HL-60 (cell line): ENCODE results near the gene DNAJB4.

Source experiments
- DNase-seq, 2 experiments: peaks; one replicate each; pipeline ENCODE4 v3.0.0-alpha.2; 2010 to 2020; ENCODE audit warnings: low read depth in 1 of 2, low spot score in 1 of 2
- H3K27ac ChIP-seq: fragments of 250-450 bp; sonication (Bioruptor Pico); replicated peaks from 2 replicates; pipeline ENCODE4 v1.5.1; 2020; ENCODE audit warnings: mild to moderate bottlenecking, moderate library complexity
- H3K27me3 ChIP-seq: fragments of 250-450 bp; sonication (Bioruptor Pico); 2 replicates; pipeline ENCODE4 v1.5.1; 2021; ENCODE audit warnings: mild to moderate bottlenecking, moderate library complexity; ENCODE audit not compliant: insufficient read depth, poor library complexity, severe bottlenecking
- H3K4me3 ChIP-seq: replicated peaks from 2 replicates; pipeline ENCODE4 v1.5.1; 2011; ENCODE audit warnings: mild to moderate bottlenecking, control low read depth, low read length; ENCODE audit not compliant: insufficient read depth
- GABPA ChIP-seq: IDR thresholded peaks from 2 replicates; pipeline ENCODE4 v1.6.1; 2012; ENCODE audit warnings: low read depth
- POLR2AphosphoS5 ChIP-seq: IDR thresholded peaks from 2 replicates; pipeline ENCODE4 v1.6.1; 2012; ENCODE audit warnings: low read depth
- SPI1 ChIP-seq: IDR thresholded peaks from 2 replicates; pipeline ENCODE4 v1.6.1; 2012; ENCODE audit warnings: low read depth, mild to moderate bottlenecking, borderline replicate concordance
- TF ChIP-seq, protein P1 (sequence below): IDR thresholded peaks from one replicate; pipeline ENCODE4 v1.5.1; 2011; ENCODE audit warnings: low read length, control low read depth, inconsistent platforms; ENCODE audit not compliant: insufficient read depth
- TF ChIP-seq, protein P2 (sequence below): IDR thresholded peaks from 2 replicates; pipeline ENCODE4 v1.6.1; 2012; ENCODE audit warnings: low read depth; ENCODE audit not compliant: insufficient replicate concordance

Gene DNAJB4

DNA sequence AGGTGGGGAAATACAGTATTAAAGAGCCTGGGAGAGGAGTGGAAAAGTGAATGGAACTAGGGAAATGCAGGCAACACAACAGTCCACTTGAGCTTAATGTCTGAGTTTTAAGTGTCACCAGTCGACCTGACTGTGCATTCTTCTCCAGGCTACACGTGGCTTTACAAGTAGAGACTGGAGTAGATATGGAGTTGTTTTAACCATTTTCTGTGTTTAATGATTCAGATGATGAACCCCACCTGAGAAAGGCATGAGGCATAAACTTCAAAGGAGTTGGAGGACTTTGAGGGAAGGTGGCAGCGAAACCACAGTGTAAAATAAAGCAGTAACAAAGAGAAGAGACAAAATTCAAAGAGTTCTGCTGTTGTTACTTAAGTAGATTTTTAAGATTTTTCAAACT, 38.4 kb upstream of the DNAJB4 start:
- TF ChIP-seq, protein P1, sequence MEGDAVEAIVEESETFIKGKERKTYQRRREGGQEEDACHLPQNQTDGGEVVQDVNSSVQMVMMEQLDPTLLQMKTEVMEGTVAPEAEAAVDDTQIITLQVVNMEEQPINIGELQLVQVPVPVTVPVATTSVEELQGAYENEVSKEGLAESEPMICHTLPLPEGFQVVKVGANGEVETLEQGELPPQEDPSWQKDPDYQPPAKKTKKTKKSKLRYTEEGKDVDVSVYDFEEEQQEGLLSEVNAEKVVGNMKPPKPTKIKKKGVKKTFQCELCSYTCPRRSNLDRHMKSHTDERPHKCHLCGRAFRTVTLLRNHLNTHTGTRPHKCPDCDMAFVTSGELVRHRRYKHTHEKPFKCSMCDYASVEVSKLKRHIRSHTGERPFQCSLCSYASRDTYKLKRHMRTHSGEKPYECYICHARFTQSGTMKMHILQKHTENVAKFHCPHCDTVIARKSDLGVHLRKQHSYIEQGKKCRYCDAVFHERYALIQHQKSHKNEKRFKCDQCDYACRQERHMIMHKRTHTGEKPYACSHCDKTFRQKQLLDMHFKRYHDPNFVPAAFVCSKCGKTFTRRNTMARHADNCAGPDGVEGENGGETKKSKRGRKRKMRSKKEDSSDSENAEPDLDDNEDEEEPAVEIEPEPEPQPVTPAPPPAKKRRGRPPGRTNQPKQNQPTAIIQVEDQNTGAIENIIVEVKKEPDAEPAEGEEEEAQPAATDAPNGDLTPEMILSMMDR: no peak
- TF ChIP-seq SPI1: no peak
- TF ChIP-seq GABPA: no peak
- TF ChIP-seq, protein P2, sequence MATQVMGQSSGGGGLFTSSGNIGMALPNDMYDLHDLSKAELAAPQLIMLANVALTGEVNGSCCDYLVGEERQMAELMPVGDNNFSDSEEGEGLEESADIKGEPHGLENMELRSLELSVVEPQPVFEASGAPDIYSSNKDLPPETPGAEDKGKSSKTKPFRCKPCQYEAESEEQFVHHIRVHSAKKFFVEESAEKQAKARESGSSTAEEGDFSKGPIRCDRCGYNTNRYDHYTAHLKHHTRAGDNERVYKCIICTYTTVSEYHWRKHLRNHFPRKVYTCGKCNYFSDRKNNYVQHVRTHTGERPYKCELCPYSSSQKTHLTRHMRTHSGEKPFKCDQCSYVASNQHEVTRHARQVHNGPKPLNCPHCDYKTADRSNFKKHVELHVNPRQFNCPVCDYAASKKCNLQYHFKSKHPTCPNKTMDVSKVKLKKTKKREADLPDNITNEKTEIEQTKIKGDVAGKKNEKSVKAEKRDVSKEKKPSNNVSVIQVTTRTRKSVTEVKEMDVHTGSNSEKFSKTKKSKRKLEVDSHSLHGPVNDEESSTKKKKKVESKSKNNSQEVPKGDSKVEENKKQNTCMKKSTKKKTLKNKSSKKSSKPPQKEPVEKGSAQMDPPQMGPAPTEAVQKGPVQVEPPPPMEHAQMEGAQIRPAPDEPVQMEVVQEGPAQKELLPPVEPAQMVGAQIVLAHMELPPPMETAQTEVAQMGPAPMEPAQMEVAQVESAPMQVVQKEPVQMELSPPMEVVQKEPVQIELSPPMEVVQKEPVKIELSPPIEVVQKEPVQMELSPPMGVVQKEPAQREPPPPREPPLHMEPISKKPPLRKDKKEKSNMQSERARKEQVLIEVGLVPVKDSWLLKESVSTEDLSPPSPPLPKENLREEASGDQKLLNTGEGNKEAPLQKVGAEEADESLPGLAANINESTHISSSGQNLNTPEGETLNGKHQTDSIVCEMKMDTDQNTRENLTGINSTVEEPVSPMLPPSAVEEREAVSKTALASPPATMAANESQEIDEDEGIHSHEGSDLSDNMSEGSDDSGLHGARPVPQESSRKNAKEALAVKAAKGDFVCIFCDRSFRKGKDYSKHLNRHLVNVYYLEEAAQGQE: no peak
- no peak for TF ChIP-seq POLR2AphosphoS5
- Histone ChIP-seq H3K4me3 (no peak overlapping the region), H3K27ac (no peak overlapping the region), H3K27me3 (no peaks in the 10 kb centered on the region)
- DNase-seq: no peak

DNA sequence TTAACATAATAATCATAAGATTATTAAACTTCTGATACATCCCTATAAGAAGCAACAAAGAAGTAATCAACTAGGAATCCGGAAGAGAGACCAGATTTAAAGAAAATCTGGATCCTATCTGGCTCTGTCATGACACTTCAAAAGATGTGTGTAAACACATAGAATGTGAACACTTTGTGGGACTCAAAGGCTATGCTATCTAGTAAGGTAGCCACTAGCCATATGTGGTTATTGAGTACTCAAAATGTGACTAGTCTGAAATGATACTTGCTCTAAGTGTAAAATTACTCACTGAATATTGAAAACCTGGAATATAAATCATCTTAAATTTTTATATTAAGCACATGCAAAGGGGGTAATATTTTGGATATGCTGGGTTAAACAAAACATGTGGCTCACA, 34.5 kb upstream of the DNAJB4 start:
- no peak overlapping the region for H3K4me3 ChIP-seq
- no peak overlapping the region for H3K27ac ChIP-seq
- DNase-seq: no peak
- TF ChIP-seq POLR2AphosphoS5: no peak
- TF ChIP-seq, protein P2: no peak
- H3K27me3 ChIP-seq: no peaks in the 10 kb centered on the region

DNA sequence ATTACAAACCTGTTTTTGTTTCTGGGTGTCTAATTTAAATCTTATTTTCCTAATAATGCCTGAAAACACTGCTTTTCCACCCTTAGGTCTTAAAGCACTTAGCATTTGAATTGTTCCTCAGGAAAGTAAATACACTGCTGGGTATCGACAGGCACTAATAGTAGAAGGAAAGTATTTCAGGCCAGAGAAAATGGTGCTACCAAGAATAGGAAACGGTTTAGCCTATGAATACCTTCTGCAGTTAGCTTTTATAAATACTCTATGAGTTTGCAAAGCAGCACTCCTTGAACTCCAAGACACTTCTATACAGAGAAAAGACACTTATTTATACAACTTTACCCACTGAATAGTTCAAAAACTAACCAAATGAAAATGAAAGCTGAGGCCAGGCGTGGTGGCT, 32.7 kb upstream of the DNAJB4 start:
- H3K4me3 ChIP-seq: no peak overlapping the region
- no peaks in the 10 kb centered on the region for H3K27me3 ChIP-seq
- H3K27ac ChIP-seq: no peak overlapping the region
- TF ChIP-seq, protein P2: no peak
- no peak for TF ChIP-seq SPI1
- TF ChIP-seq, protein P1: no peak
- TF ChIP-seq POLR2AphosphoS5: no peak
- TF ChIP-seq GABPA: no peak
- no peak for DNase-seq

DNA sequence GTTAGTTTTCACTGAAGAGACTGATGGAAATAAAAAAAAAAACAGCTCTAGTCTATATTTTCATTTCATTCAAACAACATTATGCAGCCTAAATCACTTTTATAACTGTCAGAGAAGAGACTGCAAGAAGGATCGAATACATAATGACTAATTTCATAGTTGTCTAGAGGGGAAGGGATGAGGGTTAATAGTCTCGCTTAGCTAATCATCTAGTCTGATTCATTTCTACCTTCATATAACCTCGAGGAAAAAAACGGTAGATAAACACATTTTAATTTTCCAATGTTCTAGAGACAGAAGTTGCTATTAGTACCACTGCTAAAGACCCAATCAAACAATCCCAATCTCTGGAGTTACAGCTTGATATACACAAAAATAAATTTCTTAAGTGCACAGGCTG, 29.4 kb upstream of the DNAJB4 start:
- no peaks in the 10 kb centered on the region for H3K27me3 ChIP-seq
- TF ChIP-seq, protein P2: no peak
- TF ChIP-seq GABPA: no peak
- TF ChIP-seq SPI1: no peak
- TF ChIP-seq POLR2AphosphoS5: no peak
- TF ChIP-seq, protein P1: no peak
- no peak overlapping the region for H3K27ac ChIP-seq
- H3K4me3 ChIP-seq: peak overlapping the region; percentile 63; the same call in 1 of the 2 replicates
- no peak for DNase-seq
